ENCODE data around the gene POU2AF2. TPM values are rescaled to one million over a fixed set of nuclear protein-coding genes. Genes with fewer than 3 reads are reported as not detected.
A peak's percentile ranks its signal among the peaks of the same experiment; 100 is the strongest.
"Not testable (repeated sequence)": the region's sequence is repeated elsewhere in the genome, so short reads cannot be mapped to it uniquely, and the experiment has no call there.

Gene POU2AF2
- total RNA-seq, 6 experiments from 2014 or later = not detected

DNA sequence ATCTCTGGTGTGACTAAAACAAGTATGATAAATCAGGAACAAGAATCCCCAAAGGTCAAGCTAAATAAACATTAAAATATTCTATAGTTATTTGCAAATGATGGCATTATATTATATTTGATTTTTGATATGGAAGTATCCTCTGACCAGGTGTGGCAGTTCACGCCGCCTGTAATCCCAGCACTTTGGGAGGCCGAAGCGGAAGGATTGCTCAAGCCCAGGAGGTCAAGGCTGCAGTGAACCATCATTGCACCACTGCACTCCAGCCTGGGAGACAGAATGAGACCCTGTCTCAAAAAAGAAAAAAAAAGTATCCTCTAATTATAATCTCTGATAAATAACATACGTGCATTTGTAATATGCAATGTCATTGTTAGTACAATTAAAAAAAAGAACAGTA, 46.2 kb downstream of the POU2AF2 start:
- H3K9me3 ChIP-seq = no peaks in the 10 kb centered on the region
- no peaks in the 10 kb centered on the region for H3K4me1 ChIP-seq
- TF ChIP-seq, protein P1, sequence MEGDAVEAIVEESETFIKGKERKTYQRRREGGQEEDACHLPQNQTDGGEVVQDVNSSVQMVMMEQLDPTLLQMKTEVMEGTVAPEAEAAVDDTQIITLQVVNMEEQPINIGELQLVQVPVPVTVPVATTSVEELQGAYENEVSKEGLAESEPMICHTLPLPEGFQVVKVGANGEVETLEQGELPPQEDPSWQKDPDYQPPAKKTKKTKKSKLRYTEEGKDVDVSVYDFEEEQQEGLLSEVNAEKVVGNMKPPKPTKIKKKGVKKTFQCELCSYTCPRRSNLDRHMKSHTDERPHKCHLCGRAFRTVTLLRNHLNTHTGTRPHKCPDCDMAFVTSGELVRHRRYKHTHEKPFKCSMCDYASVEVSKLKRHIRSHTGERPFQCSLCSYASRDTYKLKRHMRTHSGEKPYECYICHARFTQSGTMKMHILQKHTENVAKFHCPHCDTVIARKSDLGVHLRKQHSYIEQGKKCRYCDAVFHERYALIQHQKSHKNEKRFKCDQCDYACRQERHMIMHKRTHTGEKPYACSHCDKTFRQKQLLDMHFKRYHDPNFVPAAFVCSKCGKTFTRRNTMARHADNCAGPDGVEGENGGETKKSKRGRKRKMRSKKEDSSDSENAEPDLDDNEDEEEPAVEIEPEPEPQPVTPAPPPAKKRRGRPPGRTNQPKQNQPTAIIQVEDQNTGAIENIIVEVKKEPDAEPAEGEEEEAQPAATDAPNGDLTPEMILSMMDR (IDR thresholded peaks at IDR 0.05) = no peak
- TF ChIP-seq POLR2A (IDR thresholded peaks at IDR 0.05) = no peak
- H3K4me3 ChIP-seq = no peak overlapping the region
- no peaks in the 10 kb centered on the region for H3K27me3 ChIP-seq
- no peaks in the 10 kb centered on the region for H3K36me3 ChIP-seq
- WGBS (ENCODE audit: insufficient coverage, low coverage, low lambda C conversion rate, missing lambda C conversion rate) = 95% methylated on average over 5 of the region's 5 CpGs
- intact Hi-C loops (cut with DNase I) = no loop called here
- H3K27ac ChIP-seq = no peak overlapping the region
- DNase-seq (no peak), ATAC-seq (no peak)

- H3K4me1 ChIP-seq; ATAC-seq; H3K9me3 ChIP-seq; H3K27ac ChIP-seq; H3K36me3 ChIP-seq; H3K4me3 ChIP-seq; DNase-seq; H3K27me3 ChIP-seq; intact Hi-C loops (cut with DNase I): not testable (repeated sequence)
- 67% methylated on average over 1 of the region's 1 CpG for WGBS (ENCODE audit: insufficient coverage, low coverage, low lambda C conversion rate, missing lambda C conversion rate)
Measured at GRCh38 chr11:111292408-111292807, 46.9 kb downstream of the POU2AF2 start.

DNA sequence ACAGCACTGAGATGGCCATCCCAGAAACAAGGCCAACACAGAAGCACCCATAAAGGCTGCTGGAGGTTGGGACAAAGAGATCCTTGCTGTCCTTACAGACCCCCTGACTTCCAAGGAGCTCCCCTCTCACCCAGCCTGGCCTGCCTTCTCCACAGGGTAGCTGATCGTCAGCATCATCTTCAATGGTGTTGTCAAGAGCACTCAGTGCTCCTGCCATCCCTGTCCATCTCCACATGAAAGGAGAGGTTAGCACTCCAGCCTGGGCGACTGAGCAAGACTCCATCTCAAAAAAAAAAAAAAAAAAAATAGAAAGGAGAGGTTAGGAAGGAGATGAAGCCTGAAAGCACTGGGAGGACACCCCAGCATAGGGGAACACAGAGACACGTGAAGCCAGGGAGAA, 50.7 kb downstream of the POU2AF2 start:
- H3K9me3 ChIP-seq = no peaks in the 10 kb centered on the region
- no peak for DNase-seq
- ATAC-seq = no peak
- WGBS (ENCODE audit: insufficient coverage, low coverage, low lambda C conversion rate, missing lambda C conversion rate) = 87% methylated on average over 3 of the region's 3 CpGs
- H3K36me3 ChIP-seq = no peaks in the 10 kb centered on the region
- H3K27me3 ChIP-seq = no peaks in the 10 kb centered on the region
- H3K27ac ChIP-seq = no peak overlapping the region
- no peak overlapping the region for H3K4me3 ChIP-seq
- TF ChIP-seq, protein P1 (IDR thresholded peaks at IDR 0.05) = no peak
- TF ChIP-seq POLR2A (IDR thresholded peaks at IDR 0.05) = no peak
- intact Hi-C loops (cut with DNase I) = loop anchor here in 1 of 2 donors (5.0 kb wide), 1 partner anchor 126 kb away; no protein-coding TSS in a partner anchor
- peaks cover 0 to 14% (median 6%) of the 10 kb centered on the region in 4 donors for H3K4me1 ChIP-seq

DNA sequence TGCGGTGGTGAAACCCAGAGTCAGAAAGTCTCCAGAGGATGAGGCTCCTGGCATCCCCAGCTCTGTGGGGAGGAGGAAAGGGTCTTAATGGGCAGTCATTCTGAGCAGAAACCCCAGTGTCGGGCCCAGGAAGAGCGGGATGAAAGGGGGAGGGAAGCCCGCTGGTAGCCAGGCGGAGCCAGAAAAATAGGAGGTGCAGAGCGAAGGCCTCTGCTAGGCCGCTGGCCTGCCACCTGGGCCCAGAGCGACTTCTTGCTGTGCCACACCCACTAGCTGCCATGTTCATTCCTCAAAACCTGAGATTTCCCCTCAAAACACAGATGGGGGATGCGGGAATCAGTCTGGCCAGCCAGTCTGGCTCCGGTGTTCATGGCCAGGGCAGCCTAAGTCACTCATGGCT, 52.2 kb downstream of the POU2AF2 start:
- DNase-seq (no peak), ATAC-seq (no peak)
- no peak for TF ChIP-seq POLR2A (IDR thresholded peaks at IDR 0.05)
- TF ChIP-seq, protein P1 (IDR thresholded peaks at IDR 0.05) = no peak
- intact Hi-C loops (cut with DNase I) = loop anchor here in 1 of 2 donors (5.0 kb wide), 1 partner anchor 125 kb away; no protein-coding TSS in a partner anchor
- Histone ChIP-seq H3K27ac (no peak overlapping the region), H3K9me3 (no peaks in the 10 kb centered on the region), H3K4me3 (no peak overlapping the region), H3K4me1 (peaks cover 0 to 29% (median 15%) of the 10 kb centered on the region in 4 donors), H3K36me3 (no peaks in the 10 kb centered on the region), H3K27me3 (no peaks in the 10 kb centered on the region)
- WGBS (ENCODE audit: insufficient coverage, low coverage, low lambda C conversion rate, missing lambda C conversion rate) = 100% methylated on average over 6 of the region's 10 CpGs

DNA sequence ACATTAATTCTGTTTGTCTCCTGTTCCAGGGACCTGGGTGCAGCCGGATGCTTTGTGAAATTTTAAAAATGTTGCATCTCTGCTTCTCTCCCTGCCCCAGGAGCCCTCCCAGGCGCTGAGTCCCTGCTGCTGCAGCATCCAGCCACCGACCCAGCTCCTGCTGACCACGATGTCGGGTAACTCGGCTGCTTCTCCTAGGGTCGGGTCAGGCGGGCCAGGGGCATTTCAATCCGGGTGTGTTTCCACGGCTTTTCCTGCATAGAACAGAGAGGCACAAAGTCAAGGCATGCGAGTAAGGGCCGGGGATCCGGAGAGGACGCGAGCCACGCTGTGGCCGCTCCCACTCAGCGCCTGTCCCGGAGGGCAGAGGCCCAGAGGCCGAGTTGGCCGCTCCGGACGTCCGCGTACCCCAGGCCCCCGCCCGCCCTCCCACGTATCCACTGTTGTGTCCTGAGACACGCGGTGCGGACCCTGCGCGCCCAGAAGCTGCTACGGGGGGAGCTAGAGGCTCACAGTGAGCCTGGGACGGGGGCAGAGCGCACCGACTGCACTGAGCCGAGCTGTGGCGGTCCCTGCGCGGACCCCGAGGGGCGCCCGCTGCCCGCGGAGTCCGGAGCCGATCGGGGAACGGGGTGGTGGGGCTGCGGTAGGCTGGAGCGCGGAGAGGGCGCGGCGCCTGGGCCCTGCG, 53.0 kb downstream of the POU2AF2 start, which contains the start of gene POU2AF3:
TSS of gene POU2AF3 (plus strand) at position 134 of the 688 bp plus-strand sequence. CDS start at position 170, 36 bp downstream.
- Histone ChIP-seq H3K27me3 (no peaks in the 10 kb centered on the region), H3K9me3 (no peaks in the 10 kb centered on the region), H3K4me3 (peak within 1 kb of the TSS; percentile 54 to 70 (median 64)), H3K4me1 (peaks cover 0 to 38% (median 18%) of the 10 kb centered on the region in 4 donors), H3K36me3 (no peaks in the 10 kb centered on the region), H3K27ac (peak within 1 kb of the TSS in 2 of 3 donors; percentile 1 to 49)
- WGBS (ENCODE audit: insufficient coverage, low coverage, low lambda C conversion rate, missing lambda C conversion rate) = 80% methylated on average over 1 of the region's 57 CpGs
- DNase-seq (no peak), ATAC-seq (no peak)
- TF ChIP-seq, protein P1 (IDR thresholded peaks at IDR 0.05) = no peak
- no peak for TF ChIP-seq POLR2A (IDR thresholded peaks at IDR 0.05)
- intact Hi-C loops (cut with DNase I) = loop anchor here in 1 of 2 donors (5.0 kb wide), 1 partner anchor 124 kb away; no protein-coding TSS in a partner anchor
